HG03469 (cell line): Measurements from ENCODE around the gene RASSF10.

Experiments
- ATAC-seq: cut with Tn5 transposase; IDR thresholded peaks from one replicate; pipeline ENCODE4 v1.9.1; 2021; ENCODE audit warnings: mild to moderate bottlenecking, moderate library complexity, moderate number of reproducible peaks; ENCODE audit not compliant: unreplicated experiment

RASSF10 gene

DNA sequence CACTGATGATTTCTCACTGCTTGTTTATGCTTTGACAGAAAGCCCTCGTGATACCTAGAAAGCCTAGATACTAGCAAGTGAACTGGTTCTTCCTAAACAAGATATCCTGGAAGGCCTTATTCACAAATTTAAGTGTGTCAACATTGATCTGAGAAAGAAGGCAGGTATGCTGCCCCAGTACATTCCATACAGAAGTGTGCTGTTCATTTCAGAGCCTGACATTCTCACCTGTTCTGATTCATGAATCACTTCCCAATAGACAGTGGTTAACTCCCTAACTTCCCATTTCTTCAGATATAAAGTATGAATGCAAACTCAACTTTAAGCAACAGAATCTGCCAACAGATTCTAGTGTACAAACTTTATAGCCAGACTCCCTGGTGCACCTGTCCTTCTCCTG, 15.5 kb upstream of the RASSF10 start:
- ATAC-seq, result no peak

DNA sequence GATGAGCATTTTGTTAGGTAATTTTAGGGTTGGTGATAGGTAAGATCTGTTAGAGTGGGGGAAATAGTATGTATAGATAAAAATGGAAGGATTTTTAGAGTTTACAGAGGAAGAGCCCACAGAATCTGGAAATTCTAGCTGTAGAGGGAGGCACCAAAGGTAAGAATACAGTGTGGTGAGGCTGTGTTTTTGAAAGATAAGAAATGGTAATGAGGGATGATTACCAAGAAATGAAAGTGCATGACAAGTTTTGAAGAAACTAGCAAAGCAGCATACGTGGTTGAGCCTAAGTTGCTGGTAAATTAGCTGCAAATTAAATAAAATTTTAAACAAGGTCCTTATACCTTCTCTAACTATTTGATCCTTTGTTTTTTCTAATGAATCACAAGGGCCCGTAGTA, 14.6 kb upstream of the RASSF10 start:
- ATAC-seq, result no peak

DNA sequence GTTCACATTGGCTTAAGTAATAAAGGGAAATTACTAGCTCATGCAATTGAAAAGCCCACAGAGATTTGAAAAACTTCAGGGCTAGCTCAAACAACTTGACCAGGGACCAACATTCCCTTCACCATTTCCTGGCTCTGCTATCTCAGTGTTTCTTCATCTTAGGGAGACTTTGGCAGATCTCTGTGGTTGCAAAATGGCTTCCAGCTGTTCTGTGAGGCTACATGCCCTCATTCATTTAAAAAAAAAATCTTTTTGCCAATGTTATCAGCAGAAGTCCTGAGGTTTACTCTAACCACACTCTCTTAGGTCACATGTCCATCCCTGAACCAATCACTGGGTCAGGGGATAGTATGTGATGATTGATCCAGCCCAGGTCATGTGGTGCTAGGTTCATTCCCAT, 13.9 kb upstream of the RASSF10 start:
- no peak for ATAC-seq

DNA sequence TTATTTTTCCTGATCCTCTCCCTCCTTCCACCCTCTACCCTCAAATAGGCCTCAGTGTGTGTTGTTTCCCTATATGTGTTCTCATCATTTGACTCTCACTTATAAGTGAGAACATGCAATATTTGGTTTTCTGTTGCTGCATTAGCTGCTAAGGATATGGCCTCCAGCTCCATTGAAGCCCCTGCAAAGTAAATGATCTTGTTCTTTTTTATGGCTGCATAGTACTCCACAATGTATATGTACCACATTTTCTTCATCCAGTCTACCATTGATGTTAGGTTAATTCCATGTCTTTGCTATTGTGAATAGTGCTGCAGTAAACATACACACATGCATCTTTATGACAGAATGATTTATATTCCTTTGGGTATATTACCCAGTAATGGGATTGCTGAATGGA, 13.3 kb upstream of the RASSF10 start:
- ATAC-seq, result no peak

DNA sequence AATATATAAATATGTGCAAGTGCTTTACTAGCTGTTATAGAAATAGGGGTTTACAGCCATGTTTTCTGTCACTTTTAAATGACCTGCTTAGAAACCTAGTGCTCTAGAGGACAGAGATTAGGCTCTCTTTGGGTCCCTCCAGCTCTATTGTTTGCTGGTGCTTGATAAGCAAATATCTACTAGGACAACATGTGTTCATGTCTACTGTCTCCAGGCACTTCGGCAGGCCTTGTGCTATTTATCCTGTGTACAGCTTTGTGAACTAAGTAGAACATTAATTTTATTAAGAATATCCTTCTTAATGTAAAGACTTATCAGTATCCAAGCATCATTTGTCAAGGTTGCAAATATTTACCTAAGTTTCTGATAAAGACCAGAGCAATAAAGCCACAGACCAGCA, 11.9 kb upstream of the RASSF10 start:
- no peak for ATAC-seq

DNA sequence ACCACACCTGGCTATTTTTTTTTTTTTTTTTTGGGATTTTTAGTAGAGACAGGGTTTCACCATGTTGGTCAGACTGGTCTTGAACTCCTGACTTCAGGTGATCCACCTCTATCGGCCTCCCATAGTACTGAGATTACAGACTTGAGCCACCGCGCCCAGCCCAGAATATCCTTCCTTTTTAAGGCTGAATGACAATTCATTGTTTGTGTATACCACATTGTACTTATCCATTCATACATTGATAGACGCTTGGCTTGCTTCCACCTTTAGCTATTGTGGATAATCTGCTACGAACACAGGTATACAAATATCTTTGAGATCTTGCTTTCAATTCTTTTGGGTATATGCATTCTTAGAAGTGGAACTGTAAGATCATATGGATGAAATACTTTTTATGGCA, 10.8 kb upstream of the RASSF10 start:
- no peak for ATAC-seq

DNA sequence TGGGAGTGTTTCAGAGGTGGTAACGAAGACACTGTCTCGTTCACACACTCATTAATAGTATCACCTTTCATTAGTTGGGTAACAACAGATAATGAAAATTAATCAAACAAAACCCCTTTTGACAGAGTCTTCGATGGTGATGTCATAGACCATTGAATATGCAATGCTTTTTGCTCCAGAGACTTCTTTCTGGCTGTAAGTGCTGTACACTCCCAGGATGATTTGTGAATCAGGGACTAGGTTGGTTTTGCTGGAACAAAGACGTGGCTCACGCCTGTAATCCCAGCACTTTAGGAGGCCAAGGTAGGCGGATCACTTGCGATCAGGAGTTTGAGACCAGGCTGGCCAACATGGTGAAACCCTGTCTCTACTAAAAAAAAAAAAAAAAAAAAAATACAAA, 9.5 kb upstream of the RASSF10 start:
- ATAC-seq, result no peak

DNA sequence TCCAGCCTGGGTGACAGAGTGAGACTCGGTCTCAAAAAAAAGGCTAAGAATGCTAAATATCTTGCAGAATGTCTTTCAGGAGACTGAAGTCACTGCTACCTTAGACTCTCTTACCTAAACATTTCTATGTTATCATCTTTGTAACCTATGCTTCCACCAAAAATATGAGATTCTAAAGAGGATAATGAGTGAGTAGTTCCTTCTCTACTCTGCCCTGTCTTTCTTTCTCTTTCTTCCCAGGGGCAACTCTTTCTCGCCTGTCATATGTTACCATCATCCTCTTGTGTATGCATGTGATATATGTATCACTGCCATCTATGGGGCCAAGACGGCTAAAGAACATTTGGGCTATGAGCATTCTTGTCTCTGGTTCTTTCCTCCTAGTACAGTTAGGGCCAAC, 9.0 kb upstream of the RASSF10 start:
- ATAC-seq, result no peak

DNA sequence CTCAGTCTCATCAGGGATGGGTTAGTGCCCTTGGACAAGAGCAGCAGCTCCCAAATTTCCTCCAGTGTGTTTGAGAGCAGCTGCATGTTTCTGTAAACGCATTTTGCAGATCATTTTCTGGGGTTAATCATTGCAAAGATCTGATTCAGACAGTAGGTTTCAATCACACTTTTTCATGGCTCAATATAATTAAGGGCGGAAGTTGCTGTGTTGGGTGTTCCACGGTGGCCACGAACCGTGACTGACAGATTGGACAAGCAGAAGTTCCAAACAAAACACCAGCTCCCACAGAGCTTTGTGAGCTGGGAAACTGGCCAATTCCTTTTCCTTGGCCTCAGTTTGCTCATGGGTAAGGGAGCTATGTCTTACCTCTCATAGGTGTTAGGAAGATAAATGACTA, 8.4 kb upstream of the RASSF10 start:
- no peak for ATAC-seq

DNA sequence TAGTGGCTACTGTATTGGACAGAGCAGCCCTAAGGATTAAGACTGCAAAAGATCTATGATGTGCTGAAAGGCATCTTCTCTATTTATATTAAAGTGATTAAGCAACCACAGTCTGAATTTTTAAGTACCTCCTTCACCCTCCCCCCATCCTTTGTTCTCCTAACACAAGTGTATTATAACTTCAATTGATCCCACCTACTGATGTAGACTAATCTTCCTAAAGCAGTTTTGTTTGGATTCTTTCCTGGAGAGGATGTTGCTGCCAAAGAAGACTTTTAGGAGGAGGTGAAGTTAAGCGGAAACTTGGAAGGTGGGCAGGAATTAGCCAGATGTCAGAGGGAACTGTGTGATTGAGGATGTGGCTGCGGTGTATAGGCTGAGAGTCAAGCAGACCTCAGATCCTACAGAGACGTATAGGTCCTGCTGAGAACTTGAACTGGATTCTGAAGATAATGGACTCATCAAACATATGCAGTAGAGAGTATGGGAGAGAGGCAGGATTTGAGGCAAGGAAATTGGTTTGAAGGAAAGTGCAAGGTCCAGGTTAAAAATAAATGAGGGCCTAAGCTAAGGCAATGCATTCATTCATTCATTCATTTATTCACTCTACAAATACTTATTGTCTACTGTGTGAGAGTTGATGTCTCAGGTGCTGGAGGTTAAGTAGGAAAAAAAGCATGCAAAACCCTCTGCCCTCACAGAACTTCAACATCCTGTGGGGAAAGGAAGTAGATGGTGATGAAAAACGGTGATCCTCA, 5.2 kb upstream of the RASSF10 start:
- ATAC-seq, result no peak

DNA sequence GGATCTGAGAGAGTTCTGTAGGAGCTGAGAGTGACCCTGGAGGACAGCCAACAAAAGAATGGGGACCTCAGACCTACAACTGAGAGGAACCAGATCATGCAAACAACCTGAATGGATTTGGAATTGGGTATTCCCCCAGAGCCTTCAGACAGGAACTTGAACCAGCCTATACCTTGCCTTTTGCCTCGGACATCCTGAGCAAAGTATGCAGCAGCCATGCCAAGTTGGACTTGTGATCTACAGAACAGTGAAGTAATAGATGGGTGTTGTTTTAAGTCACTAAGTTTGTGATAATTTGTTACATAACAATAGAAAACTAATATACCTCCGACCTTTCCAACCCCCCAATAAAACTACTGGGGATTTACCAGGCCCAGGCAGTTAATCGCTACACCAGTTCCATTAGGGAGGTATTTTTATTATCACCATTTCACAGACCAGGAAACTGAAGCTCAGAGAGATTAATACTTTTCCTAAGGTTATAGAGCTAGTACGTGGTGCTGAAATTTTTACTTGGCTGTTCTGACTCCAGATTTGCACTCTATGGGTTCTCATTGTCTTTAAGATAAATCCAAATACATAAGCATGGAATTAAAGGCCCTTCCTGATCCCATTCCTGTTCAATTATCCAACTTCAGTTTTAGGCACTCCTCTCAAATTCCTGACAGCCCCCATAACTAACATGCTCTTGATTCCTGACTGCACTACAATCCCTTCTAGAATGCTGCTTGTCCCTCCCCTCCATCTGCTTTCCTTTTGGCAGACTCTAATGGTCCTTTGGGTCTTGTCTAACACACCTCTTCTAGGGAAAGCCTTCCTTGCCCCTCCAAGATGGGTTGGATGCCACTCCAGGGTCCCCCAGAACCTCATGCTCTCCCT, 1.7 kb upstream of the RASSF10 start:
- ATAC-seq, result no peak

DNA sequence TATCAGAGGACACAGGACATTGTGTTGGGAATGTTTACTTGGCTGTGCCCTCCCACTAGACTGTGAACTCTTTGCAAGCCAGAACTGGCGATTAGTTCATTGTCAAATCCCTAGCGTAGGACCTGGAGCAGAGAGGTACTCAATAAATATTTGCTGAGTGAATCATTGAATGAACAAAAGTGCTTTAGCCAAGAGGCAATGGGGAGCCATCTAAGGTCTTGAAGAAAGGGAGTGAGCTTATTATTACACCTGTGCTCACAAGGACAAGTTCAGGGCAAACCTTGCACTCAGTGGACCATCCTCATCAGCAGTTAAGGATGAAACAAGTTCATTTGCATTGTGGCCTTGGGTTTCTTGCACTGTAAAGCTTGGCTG, 1.1 kb upstream of the RASSF10 start:
- ATAC-seq, result no peak

DNA sequence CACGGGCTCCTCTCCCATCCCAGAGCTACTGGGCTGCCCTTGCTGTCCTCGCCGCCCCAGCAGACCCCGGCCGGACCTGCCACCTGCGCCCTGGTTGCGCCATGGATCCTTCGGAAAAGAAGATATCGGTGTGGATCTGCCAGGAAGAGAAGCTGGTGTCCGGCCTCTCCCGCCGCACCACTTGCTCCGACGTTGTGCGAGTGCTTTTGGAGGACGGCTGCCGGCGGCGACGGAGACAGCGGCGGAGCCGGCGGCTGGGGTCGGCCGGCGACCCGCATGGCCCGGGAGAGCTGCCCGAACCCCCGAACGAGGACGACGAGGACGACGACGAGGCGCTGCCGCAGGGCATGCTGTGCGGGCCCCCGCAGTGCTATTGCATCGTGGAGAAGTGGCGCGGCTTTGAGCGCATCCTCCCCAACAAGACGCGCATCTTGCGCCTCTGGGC, 382 bp downstream of the RASSF10 start:
- no peak for ATAC-seq

DNA sequence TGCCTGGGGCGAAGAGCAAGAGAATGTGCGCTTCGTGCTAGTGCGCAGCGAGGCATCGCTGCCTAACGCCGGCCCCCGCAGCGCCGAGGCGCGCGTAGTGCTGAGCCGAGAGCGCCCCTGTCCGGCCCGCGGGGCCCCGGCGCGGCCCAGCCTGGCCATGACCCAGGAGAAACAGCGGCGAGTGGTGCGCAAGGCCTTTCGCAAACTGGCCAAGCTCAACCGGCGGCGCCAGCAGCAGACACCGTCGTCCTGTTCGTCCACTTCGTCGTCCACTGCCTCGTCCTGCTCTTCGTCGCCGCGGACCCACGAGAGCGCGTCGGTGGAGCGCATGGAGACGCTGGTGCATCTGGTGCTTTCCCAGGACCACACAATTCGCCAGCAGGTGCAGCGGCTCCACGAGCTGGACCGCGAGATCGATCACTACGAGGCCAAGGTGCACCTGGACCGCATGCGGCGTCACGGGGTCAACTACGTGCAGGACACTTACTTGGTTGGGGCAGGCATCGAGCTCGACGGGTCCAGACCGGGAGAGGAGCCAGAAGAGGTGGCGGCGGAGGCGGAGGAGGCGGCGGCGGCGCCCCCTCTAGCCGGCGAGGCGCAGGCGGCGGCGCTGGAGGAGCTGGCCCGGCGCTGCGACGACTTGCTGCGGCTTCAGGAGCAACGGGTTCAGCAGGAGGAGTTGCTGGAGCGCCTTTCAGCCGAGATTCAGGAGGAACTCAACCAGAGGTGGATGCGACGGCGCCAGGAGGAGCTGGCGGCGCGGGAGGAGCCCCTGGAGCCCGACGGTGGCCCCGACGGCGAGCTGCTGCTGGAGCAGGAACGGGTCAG, 1.0 kb downstream of the RASSF10 start:
- no peak for ATAC-seq

DNA sequence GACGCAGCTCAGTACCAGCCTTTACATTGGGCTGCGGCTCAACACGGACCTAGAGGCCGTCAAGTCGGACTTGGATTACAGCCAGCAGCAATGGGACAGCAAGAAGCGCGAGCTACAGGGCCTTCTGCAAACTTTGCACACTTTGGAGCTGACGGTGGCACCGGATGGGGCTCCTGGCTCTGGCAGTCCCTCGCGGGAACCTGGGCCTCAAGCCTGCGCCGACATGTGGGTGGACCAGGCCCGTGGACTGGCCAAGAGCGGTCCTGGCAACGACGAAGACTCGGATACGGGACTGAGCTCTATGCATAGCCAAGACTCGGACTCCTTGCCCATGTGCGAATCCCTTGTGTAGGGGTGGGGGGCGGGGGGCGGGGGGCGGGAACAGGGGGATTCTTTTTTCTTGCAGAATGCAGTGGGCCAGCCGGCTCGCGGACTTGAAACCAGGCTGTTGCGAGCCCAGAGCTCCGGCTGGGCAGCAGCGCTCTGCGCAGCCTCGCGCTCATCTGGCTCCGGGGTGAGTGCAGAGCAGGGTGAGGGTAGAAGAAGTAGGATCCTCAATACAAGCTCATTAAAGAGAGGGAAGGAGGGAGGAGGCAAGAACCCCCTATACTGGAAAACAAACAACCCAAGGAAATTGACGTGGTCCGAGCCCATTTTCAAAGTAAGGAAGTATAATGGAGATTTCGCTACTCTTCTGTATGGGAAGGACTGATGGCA, 1.8 kb downstream of the RASSF10 start:
- ATAC-seq, result no peak

DNA sequence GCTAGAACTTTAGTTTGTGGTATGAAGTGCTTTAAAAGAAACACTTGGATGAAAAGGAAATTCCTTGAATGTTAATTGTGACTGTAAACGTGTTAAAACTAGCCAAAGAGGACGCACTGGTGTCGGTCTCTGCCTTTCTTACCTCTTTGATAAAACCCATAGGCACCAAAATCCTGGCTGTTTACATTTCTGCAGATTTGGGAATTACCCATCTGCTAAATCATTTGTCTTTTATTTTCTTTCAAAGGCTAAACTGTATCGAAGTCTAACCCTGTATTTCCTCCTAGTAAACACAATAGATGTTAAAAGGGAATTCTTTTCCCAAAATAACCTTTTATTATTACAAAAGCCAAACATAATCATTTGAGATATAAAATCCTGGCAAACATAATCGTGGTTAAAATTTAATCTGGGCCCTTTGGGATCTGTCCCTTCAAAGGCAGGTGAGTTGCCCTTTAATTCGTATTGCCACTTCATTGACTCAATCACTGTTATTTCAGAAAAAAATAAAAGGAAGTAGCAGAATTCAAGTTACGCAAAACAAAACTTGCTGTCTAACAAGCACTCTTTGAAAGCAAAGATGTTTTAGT, 2.4 kb downstream of the RASSF10 start:
- ATAC-seq, result no peak

DNA sequence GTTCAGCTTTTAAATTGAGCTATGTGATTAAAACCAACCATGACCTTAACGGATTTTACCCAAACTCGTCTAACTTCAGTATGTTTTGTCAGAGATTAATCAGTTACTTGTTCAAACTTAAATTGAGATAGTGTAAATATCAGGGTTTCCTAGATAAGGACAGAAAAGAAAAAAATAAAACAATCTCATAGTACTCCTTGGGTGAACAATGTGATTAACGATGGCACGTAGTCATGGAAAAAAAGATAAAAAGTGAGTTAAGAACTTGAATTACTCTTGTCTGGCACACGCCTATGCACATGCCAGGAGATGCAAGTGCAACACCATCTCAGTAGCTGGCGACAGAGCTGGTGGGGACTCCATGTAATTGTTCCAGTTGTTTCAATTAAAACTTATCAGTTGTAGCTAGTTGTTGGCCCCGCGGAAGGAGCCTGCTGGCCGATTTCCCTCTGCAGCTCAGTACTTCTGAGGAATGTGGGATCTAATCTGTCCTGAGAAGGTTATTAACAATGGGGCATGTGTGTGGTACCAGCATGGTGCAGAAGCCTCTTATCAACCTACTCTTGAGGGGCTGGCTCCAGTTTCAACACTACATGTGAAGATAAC, 3.0 kb downstream of the RASSF10 start:
- ATAC-seq, result no peak

DNA sequence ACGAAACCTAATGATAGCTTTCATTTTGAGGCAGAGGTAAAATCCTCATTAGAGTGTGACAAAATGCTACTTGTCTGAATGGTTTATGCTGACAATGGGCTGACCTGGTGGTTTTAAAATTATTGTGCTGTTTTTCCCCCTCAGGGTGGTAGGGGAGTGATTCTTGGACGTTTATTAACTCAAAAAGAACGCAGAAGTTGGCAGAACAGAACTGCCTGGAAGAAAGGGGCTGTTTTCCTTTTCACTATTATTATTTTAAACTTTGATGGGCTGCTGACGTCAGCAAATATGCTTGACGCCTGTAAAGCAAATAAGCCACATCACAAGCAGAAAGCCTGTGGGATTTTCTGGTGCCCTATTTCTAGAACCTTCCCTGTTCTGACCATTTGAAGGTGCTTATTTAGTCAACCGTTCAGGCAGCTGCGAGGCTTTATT, 4.0 kb downstream of the RASSF10 start:
- no peak for ATAC-seq

DNA sequence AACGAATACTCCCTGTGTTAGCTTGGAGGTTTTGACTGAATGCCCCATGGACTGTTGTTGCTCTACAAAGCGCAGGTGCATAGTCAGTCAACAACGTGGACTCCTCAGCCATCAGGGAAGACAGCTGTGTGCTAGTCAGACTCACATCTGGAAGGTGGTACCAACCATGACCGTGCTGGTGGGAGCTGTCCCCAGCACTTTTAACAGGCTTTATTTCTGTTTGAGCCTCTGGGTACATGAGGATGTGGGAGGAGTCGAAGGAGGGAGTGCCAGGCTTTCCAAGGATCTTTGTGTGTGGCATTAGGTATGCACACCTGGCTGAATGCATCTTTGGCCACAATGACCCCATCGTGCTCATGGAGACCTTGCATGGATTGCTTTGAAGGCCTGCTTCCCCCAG, 6.6 kb downstream of the RASSF10 start:
- ATAC-seq, result no peak

DNA sequence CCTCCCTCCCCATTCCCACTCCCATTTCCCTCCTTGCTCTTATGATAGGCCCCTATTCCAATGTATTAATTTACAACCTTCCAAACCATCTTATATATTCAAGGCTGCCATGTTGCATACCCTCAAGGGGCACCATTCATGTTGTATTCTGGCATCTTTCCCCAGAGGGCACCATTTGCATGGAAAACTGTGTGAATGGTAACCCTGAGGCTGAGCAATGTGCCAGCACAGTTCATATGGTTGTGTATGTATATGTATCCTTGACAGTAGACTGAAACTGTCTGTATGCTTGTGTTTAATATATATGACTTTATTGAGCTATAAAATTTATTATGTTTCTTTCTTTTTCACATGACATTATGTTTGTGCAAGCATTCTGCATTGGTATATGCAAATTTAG, 7.3 kb downstream of the RASSF10 start:
- ATAC-seq, result no peak
